Skin epidermis (tissue), 12 donors: ENCODE measurements around the gene COL4A1.
A peak's percentile ranks its signal among the peaks of the same experiment; 100 is the strongest.

Source experiments
- H3K27ac ChIP-seq, 21 experiments: fragments of 200-600 bp; sonication (generic) in 11 of 21; one replicate each; pipeline ENCODE4 v1.5.0; 2020; ENCODE audit warnings: mild to moderate bottlenecking in 3 of 21, inconsistent platforms in 2 of 21, moderate library complexity in 2 of 21
- H3K4me3 ChIP-seq, 7 experiments: fragments of 200-600 bp; sonication (generic) in 2 of 7; one replicate each; pipeline ENCODE4 v1.5.0; 2020; ENCODE audit warnings: inconsistent platforms in 2 of 7, mild to moderate bottlenecking in 2 of 7, moderate library complexity in 1 of 7

The COL4A1 gene

DNA sequence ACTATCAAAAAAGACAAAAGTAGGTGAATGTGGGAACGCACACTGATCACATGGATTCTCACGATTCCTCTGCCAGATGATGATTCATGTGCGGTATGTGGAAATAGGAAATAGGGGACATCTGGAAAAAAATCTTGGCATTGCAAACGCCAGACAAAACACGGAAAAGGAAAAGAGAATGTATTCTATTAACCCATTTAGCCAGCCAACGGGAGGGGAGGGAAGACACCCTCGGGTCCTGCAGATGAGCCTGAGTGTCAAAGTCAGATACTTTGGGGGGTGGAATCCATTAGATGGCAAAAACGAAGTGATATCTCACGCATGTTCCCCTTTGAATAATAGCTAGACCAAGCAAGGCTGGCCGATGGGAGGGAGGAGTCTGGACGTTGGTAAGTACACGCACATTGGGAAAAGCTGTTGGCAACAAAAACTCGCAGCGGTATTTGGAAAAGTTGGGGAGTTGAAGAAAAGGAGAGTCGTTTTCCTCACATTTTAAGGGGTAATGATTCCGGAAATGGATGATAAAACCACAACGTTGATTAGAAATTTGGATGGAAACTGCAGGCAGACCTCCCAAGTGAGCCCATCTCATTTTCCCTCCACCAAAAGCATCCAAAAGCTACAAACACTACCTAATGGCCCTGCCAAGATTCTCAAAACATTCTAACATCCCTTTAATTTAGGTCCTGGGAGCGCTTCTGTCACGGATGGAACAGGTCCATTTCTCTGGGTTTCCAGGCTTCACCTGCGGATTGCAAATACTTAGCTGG lies 73.6 kb downstream of the COL4A1 start:
- no peak overlapping the region for H3K4me3 ChIP-seq
- peak overlapping the region in 16 of 21 experiments; percentile 30 to 82 (median 52) for H3K27ac ChIP-seq

DNA sequence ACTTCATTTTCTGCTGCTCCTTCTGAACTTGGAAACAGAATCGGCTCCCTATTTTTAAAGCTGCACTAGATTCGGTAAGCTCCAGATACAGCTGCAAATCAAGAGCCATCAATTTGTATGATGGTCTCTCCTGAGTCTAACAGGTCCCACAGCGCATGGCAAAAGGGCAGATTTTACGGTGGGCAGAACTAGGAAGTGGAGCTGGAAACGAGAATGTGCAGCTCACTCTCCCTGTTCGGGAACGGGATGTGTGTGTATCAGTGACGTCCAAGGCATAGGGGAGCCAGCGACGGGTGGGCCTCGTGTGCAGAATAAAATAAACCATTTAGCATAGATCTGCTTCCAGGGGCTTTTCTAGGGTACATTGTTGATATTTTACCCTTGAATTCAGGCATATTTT lies 74.2 kb downstream of the COL4A1 start:
- Histone ChIP-seq H3K4me3 (no peak overlapping the region), H3K27ac (peak overlapping the region in 17 of 21 experiments; percentile 15 to 82 (median 49))

DNA sequence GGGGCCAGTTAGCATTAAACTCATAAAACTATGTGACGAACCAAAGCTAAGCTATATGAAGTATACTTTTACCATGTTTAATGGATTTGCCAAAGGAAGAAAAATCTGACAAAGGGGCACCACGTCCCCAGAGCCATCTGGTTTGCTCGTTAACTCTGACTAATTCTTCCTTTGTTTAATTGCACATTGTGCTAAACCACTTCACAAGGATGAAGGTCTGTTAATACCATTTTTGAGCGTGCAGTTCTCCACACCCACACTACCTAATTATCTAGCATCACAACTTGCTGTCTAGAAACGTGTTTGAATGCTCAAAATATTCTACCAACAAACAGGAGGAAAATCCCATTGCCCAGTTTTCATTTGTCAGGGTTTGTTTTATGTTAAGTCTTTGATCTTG lies 74.8 kb downstream of the COL4A1 start:
- Histone ChIP-seq H3K27ac (peak overlapping the region in 10 of 21 experiments; percentile 15 to 82 (median 54)), H3K4me3 (no peak overlapping the region)

DNA sequence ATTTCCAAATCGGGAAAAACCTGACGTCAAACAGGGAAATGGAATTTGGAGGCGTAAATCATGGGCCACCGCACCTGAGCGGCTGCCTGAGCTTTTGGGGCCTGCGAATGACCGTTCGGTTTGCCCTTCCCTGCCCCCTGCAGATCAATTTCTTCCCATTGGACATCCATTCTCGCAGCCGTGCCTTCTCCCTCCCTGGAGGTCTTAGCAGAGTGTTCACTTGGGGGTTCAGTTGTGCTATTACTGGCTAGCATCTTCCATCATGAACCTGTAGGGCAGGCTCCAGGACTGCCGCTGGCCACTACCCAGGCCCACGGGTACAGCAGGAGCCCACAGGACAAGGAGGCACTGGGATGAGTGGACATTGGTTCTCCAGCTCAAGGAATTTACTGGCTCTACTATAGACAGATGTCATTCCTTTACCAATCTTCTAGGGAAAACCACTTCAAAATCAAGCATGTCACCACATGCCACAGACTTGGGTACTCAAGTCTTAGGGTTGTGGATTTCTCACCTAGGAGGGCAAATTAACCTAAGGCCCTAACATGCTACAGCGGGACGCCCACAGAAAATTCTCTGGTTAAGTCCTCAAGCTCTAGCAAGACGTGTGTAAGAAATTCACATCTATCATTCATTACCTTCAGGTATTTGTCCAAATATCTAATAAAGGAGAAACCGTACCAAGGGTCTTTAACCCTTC lies 75.5 kb downstream of the COL4A1 start:
- Histone ChIP-seq H3K27ac (peak overlapping the region in 5 of 21 experiments; percentile 15 to 82 (median 20)), H3K4me3 (no peak overlapping the region)

DNA sequence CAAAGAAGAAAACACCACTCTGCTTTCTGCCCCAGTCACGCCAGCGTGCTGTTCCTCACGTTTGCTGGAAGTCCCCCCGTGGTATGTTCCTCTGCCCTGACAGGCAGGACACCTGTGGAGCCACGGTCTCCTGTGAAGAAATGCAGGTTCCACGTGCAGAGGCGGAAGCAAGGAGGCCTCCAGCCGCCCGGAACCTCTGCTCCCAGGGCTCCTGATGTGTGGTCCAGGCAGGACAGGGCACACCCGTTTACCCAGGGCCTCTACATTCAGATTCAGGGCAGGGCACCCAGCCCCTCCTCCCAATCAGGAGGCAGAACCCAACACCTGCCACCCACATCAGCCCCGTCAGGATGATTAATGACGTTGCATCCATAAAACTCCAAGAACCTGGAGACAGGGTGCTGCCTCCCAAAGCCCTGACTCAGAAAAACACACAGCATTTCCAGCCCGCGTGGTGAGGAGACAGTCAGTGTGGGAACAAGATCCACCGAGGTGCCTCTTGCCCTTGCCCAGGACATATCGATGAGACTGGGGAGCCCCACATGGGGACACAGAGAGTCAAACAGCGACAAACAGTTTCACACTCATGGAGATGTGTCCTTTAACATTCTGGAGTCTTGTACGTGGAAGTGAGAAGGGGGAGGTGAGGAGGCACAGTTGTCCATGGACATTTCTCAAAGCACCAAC lies 76.2 kb downstream of the COL4A1 start:
- Histone ChIP-seq H3K4me3 (no peak overlapping the region), H3K27ac (peak overlapping the region in 1 of 21 experiments; percentile 15)

DNA sequence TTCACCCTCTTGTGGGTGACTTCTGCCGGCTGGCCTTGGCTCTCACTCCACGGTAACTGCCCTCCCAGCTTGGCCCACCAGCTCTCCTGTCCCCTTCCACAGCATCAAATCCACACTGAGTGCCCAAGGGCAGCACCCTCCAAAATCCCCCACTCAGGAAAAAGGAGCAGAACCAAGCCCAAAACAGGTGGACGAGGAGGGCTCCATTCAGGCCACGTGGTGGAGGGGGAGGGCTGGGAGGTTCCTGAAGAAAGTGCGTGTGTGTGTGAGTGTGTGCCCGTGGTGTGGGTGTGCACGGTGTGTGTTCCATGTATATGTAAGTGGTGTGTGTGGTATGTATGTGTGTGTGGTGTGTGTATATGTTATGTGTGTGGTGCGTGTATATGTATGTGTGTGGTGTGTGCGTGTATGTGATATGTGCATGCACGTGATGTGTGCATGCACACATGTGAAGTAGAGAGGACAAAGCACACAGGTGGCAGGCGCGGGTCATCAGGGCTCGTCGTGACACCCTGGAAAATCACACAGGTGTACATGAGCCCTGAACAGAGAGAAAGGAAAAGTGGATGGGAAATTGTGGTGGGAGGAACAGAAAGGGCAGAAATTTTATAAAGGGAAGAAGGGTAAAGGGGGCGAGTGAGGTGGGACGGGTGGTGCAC lies 76.9 kb downstream of the COL4A1 start:
- Histone ChIP-seq H3K27ac (peak overlapping the region in 1 of 21 experiments; percentile 22), H3K4me3 (no peak overlapping the region)

DNA sequence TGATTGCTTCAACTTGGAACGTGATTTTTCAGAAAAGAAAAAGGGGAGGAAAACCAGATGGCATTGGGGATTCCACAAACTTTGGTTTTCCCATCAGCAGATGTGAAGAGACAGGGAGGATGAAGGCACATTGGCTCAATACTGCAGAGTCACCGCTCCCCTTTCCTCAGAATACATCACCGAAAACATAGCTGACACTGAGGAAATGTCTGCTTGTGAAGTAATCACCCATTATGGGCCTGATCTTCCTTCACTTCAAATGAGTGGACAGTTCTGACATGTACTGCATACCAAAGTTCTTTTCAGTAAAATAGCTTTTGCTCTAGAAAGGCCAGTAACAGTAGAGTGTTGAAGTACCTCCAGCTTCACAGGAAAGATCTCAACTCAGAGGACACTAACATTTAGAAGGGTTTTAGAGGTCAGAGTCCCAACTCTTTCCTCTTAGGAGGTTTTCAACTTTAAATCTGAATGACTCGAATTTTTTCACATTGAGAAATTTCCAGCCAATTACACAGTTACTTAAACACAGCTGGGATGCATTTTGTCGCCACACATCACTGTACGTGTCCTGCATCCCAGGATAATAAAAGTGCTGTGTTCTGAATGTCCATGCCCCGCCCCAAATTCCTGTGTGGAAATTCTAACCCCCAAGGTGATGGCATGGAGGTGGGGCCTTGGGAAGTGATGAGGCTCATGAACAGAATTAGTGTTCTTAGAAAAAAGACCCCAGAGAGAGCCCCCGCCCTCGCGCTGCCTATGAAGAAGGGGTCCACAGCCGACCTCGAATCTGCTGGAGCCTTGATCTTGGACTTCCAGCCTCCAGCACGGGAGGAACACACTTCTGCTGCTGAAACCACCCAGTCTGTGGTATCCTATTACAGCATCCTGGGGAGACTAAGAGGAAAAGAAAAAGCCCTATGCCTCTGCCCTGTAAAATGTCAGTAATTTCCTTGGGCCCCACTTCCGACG lies 77.7 kb downstream of the COL4A1 start:
- peak overlapping the region in 2 of 21 experiments; percentile 22 to 26 for H3K27ac ChIP-seq
- no peak overlapping the region for H3K4me3 ChIP-seq

DNA sequence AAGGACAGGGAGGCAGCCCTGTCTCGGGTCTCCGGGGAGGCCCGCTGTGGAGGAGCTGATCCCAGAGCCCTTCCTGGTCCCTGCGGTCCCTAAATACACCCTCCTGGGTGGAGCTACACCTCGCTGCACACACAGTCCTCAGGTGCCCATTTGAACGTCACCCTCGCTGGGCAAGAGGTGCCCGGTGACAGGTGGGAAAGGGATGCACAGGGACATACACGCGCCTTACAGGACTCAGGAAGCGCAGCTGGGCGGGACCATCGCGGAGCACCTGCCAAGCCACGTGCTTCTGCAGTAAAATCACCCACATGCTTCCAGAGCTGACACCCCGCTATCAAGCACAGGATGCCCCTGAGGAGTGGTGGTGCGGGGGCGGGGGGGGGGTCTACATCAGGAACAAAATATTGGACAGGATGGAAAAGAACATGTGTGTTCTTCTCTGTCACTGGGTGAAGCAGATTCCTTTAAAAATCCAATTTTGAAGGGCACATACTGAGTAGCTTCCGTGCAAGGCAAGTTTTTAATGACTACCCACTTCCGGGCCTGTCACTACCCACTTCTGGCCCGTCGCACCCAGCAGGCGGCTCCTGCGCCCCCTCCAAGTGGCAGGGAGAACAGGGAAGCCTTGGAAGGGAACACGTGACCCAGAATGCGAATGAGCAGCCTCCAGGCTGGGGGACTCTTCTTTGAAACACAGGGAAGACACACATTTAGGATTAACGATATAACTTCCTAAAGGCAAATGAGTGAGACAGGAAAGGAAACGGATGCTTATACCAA lies 78.9 kb downstream of the COL4A1 start:
- peak overlapping the region in 4 of 21 experiments; percentile 22 to 43 (median 34) for H3K27ac ChIP-seq
- no peak overlapping the region for H3K4me3 ChIP-seq

DNA sequence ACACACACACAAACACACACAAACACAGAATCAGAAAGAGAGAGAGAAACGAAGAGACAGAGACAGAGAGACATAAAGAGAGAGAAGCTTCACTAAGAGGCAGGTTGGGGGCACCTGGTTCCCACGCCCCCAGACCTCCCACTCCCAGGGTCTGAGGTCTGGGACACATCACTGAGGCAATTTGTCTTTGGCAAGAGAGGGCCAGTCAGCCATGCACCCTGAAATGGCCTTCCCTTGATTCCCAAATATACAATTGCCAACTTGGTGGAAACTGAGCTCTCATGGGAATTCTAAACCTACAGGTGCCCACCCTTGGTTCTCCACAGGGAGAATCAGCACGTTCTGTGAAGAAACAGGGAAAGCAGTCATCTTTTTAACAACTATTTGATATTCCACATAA lies 79.5 kb downstream of the COL4A1 start:
- Histone ChIP-seq H3K27ac (no peak overlapping the region), H3K4me3 (no peak overlapping the region)

DNA sequence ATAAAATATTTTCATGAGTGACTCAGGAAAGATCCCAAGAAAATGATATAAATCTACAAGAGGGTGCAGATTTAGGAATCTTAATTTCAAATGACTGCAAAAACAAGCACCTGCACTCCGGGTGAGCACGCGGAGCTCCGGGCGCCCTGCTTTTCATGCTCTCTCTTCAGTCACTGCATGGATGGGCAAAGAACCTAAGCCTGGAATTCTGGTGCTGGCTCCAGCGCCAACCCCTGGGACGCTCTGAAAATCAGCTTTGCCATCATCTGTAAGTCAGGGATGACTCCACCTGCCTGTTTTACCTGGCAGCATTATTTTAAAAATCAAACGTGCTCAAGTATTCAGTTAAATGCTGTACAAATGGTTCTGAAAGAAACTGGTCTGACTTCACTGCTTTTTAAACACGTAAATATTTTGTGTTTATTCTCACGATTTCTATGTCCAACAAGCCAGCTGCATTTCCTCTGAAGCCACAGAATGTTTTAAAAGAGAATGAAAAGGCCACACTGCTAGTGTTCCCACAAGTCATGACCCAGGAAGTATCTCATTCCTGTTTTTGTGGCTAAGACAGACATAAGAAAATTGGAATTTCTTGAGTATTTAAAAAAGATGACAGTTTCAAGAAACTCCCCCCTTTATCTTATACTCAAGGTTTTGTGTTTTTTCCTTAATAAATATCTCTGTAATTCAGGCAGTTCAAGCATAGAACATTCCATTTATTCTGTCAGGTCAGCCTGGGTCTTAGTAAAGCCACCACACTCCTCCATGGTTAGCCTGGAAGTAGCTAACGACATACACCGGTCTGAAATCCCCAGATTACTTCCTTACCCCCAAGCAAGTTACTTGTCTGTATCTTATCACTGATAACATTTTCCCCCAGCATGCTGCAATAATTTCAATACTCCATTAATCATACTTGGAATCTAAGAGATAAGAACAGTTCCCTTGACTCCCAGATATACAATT lies 81.1 kb downstream of the COL4A1 start:
- H3K4me3 ChIP-seq = no peak overlapping the region
- peak overlapping the region in 1 of 21 experiments; percentile 25 for H3K27ac ChIP-seq

DNA sequence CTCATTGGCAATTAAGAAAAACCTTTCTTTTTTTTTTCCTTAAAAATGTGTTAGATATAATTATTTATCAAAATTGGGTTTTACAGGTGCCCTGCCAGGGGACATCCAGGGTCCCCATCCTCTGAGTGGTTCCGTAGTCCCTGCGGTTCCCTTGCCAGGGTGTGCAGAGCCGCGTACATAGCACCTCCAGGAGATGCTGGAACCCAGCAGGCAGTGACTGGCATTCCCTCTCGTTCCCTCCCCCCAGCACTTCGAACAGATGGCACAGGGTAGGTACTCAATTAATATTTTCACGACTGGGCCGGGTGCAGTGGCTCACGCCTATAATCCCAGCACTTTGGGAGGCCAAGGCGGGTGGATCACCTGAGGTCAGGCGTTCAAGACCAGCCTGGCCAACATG lies 82.0 kb downstream of the COL4A1 start:
- H3K27ac ChIP-seq = no peak overlapping the region
- no peak overlapping the region for H3K4me3 ChIP-seq

DNA sequence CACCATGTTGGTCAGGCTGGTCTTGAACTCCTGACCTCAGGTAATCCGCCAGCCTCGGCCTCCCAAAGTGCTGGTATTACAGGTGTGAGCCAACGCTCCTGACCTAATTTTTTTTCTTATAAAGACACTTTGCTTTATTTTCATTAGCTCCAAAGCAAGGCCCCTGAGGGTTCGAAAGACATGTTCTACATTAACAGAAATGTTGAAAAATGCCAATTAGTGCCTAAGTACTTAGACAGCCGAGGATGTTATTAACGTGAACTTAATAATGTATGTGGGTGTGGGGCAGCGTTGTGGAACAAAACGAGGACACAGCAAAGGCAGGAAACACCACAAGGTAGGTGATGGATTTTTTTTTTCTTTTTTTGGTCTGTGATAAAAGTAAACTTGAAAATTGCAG lies 82.4 kb downstream of the COL4A1 start:
- H3K27ac ChIP-seq = no peak overlapping the region
- H3K4me3 ChIP-seq = no peak overlapping the region

DNA sequence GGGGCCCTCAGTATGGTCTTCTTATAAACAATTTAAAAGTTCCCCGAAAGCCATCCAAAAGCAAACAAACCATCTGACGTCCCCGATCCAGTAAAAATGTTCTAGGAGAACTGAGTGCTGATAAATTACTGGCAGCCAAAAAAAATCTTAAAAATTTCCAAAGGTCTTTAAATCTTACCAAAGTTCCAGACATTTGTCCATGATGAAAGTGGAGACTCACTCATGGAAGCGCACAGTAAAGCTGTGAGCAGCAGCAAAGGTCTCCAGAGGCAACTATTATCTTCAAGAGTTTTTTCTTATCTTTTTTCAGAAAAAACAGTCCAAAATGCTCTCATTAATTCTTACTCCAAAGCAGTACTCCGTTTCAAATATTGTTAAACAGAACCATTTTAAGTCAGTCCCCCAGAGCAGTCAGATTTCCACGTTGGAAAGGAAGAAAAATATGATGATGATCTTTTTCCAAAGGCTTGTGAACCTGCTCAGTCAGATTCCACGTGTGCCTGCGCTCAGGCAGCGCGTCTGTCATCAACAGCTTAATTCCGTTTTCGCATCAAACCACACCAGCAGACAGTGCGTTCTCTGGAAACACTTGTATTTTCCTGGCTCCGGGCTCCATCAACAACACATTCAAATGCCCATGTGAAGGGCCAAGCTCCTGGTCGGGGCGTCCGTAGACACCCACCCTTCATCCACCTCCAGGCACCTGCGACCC lies 85.4 kb downstream of the COL4A1 start:
- H3K4me3 ChIP-seq = no peak overlapping the region
- H3K27ac ChIP-seq = peak overlapping the region in 11 of 21 experiments; percentile 10 to 82 (median 52)

DNA sequence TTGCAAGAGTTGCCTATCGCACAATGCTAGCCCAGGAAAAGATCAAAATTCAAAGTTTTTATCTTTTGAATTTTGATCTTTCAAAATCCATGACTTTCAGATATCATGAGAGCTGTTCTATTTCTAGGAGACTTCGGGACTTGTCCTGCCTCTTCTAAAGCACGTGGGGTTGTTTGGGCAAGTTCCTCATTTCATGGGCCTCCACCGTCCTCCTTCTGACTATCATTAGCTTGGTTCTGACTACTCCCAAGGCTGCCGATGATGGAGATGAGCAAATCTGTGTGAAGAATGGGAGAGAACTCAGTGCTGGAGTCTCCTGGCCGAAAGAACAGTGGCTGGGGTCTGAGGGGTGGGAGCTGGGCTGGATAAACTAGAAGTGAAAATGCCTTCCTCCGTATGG lies 86.5 kb downstream of the COL4A1 start:
- H3K27ac ChIP-seq = peak overlapping the region in 1 of 21 experiments; percentile 45

DNA sequence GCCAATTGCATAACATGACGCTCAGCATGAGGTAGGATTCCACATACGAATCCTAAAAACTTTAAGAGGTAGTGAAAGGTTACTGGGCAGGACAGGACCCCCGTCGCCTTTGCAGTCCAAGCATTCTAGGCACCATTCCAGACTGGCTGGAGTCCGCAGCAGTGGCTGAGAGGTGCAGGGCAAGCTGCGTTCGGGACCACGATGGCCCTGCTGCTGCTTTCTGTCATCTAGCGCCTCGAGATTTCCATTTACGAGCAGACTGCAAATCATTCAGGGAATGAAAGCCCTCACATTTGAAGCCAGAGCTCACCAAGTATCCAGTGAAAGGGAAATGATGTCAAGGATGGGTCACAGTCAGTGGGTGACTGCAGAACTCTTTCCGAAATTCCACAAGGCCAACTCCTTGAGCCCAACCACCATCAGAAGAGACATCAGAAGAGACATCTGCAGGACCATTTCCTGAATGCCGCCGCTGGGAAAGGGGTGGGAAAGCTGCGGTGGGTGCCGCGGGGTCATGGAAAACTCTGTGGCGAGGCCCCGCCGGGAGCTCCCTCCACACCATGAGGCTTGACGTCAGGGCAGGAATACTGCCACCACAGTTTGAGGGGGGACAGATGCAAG lies 88.3 kb downstream of the COL4A1 start:
- no peak overlapping the region for H3K4me3 ChIP-seq
- peak overlapping the region in 1 of 21 experiments; percentile 53 for H3K27ac ChIP-seq

More for the DNA sequence above, 86.5 kb downstream of the COL4A1 start:
- no peak overlapping the region for H3K4me3 ChIP-seq

DNA sequence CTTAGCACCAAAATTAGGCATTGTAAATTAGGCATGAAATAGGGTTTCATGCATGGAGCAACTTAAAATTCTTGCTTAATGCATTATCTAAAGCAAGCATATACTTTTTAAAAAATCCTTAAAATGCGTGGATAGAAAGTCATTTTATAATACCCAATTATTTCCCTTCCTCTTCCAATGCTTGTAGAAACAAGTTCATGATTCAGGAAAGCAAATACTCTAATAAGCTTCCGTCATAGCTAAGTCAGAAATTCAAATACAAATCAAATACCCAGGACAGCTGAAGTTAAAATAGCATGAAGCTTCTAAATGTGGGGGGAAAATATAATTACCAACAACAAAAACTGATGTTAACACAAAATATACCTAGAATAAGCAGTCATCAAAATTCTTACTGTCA lies 89.1 kb downstream of the COL4A1 start:
- H3K27ac ChIP-seq = peak overlapping the region in 1 of 21 experiments; percentile 53
- no peak overlapping the region for H3K4me3 ChIP-seq
